DOHH2 (cell line): ENCODE data around the gene CDH4.

Experiments
- H3F3A ChIP-seq: fragments of 200-600 bp; sonication (generic), shearing (Covaris generic); 2 replicates; pipeline ENCODE4 v1.6.0; 2016; ENCODE audit warnings: antibody characterized with exemption, mild to moderate bottlenecking; ENCODE audit not compliant: control insufficient read depth, insufficient read depth
- H3K27ac ChIP-seq: fragments of 200-600 bp; sonication (generic); 2 replicates; pipeline ENCODE4 v1.5.1; 2014; ENCODE audit warnings: low read depth, mild to moderate bottlenecking, low read length, moderate library complexity
- H3K27me3 ChIP-seq: fragments of 200-600 bp; sonication (generic); 2 replicates; pipeline ENCODE4 v1.6.1; 2014; ENCODE audit warnings: mild to moderate bottlenecking, low read length, mixed read lengths; ENCODE audit not compliant: control insufficient read depth
- H3K36me3 ChIP-seq: fragments of 200-600 bp; sonication (generic); 2 replicates; pipeline ENCODE4 v1.6.1; 2014; ENCODE audit warnings: mild to moderate bottlenecking, low read length, moderate library complexity, mixed read lengths; ENCODE audit not compliant: control insufficient read depth
- H3K4me1 ChIP-seq: fragments of 200-600 bp; sonication (generic); 2 replicates; pipeline ENCODE4 v1.6.1; 2014; ENCODE audit warnings: mild to moderate bottlenecking, low read length, mixed read lengths; ENCODE audit not compliant: control insufficient read depth
- H3K4me2 ChIP-seq: fragments of 200-600 bp; sonication (generic); 2 replicates; pipeline ENCODE4 v1.6.0; 2014; ENCODE audit warnings: mild to moderate bottlenecking, low read length, moderate library complexity
- H3K4me3 ChIP-seq: fragments of 200-600 bp; sonication (generic); 2 replicates; pipeline ENCODE4 v1.5.1; 2014; ENCODE audit warnings: mild to moderate bottlenecking, low read length, mixed read lengths
- H3K79me2 ChIP-seq: fragments of 200-600 bp; sonication (generic); 2 replicates; pipeline ENCODE4 v1.6.1; 2014; ENCODE audit warnings: mild to moderate bottlenecking, low read length, mixed read lengths; ENCODE audit not compliant: control insufficient read depth
- H3K9me2 ChIP-seq: fragments of 200-600 bp; sonication (generic); replicated peaks from 2 replicates; pipeline ENCODE4 v1.6.1; 2014; ENCODE audit warnings: mild to moderate bottlenecking, low read length, mixed read lengths; ENCODE audit not compliant: control insufficient read depth
- H3K9me3 ChIP-seq: fragments of 200-600 bp; sonication (generic); 2 replicates; pipeline ENCODE4 v1.6.1; 2014; ENCODE audit warnings: antibody characterized with exemption, low read length, mixed read lengths; ENCODE audit not compliant: control insufficient read depth, insufficient read depth
- H4K20me1 ChIP-seq: fragments of 200-600 bp; sonication (generic); 2 replicates; pipeline ENCODE4 v1.6.0; 2014; ENCODE audit warnings: low read depth, mild to moderate bottlenecking, antibody characterized with exemption, low read length, moderate library complexity; ENCODE audit not compliant: control insufficient read depth, insufficient read depth
- EZH2phosphoT487 ChIP-seq: fragments of 200-600 bp; sonication (generic); IDR thresholded peaks from 2 replicates; pipeline ENCODE4 v1.6.1; 2017; ENCODE audit warnings: borderline replicate concordance, mild to moderate bottlenecking, antibody characterized with exemption, low read length, moderate library complexity, mixed read lengths
- TF ChIP-seq, protein P1 (sequence below): fragments of 200-600 bp; sonication (generic); IDR thresholded peaks from one replicate; pipeline ENCODE4 v1.5.1; 2014; ENCODE audit warnings: antibody characterized with exemption, mild to moderate bottlenecking, low read depth, low read length; ENCODE audit not compliant: poor library complexity, severe bottlenecking

CDH4 gene

DNA sequence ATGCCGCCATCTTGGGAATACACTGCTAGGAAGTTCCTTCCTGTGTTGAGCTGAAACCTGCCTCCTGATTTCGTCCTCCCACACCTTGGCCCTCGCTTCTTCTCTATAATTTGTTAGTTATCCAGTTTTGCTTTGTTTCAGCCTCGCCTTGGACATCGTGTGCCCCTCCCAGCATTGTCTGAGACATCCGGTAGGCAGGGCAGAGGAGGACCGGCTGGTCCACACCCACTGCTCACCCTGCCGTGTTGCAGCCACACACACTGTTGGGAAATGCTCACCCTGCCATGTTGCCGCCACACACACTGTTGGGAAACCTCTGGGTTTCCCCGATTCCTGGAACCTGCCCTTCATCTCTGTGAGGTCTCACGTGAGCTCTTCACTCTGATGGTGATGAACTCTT lies 105.1 kb downstream of the CDH4 start:
- H3F3A ChIP-seq: no peaks in the 10 kb centered on the region
- no peak overlapping the region for H3K4me3 ChIP-seq
- H3K9me2 ChIP-seq: no peaks in the 10 kb centered on the region
- TF ChIP-seq, protein P1, sequence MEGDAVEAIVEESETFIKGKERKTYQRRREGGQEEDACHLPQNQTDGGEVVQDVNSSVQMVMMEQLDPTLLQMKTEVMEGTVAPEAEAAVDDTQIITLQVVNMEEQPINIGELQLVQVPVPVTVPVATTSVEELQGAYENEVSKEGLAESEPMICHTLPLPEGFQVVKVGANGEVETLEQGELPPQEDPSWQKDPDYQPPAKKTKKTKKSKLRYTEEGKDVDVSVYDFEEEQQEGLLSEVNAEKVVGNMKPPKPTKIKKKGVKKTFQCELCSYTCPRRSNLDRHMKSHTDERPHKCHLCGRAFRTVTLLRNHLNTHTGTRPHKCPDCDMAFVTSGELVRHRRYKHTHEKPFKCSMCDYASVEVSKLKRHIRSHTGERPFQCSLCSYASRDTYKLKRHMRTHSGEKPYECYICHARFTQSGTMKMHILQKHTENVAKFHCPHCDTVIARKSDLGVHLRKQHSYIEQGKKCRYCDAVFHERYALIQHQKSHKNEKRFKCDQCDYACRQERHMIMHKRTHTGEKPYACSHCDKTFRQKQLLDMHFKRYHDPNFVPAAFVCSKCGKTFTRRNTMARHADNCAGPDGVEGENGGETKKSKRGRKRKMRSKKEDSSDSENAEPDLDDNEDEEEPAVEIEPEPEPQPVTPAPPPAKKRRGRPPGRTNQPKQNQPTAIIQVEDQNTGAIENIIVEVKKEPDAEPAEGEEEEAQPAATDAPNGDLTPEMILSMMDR: no peak
- TF ChIP-seq EZH2phosphoT487: no peak
- no peaks in the 10 kb centered on the region for H4K20me1 ChIP-seq
- no peaks in the 10 kb centered on the region for H3K4me1 ChIP-seq
- H3K36me3 ChIP-seq: no peaks in the 10 kb centered on the region
- no peak overlapping the region for H3K4me2 ChIP-seq
- H3K9me3 ChIP-seq: no peaks in the 10 kb centered on the region
- H3K79me2 ChIP-seq: no peaks in the 10 kb centered on the region
- no peak overlapping the region for H3K27ac ChIP-seq
- no peaks in the 10 kb centered on the region for H3K27me3 ChIP-seq

DNA sequence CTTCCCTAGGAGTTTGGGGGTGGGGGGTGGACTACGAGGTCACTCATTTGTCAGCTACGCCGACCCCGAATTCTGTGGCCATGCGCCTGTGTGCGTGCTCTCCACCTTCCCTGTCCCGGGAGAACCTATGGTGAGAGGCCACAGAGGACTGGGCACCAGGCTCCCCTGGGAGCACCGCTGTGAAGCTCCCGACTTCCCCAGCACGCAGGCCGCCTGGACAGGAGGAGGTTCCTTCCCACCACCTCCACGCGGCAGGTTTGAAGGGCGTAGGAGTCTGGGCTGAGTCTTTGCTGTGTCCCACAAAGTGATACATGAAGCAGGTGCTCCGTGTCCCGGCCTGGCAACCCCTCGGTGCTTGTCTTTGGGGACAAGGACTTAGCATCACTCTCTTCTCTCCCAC lies 107.2 kb downstream of the CDH4 start:
- Histone ChIP-seq H3K4me3 (no peak overlapping the region), H3F3A (no peaks in the 10 kb centered on the region), H3K9me2 (no peaks in the 10 kb centered on the region), H3K4me2 (no peak overlapping the region), H3K27me3 (no peaks in the 10 kb centered on the region), H3K79me2 (no peaks in the 10 kb centered on the region), H3K9me3 (no peaks in the 10 kb centered on the region), H4K20me1 (no peaks in the 10 kb centered on the region), H3K36me3 (no peaks in the 10 kb centered on the region), H3K4me1 (no peaks in the 10 kb centered on the region), H3K27ac (no peak overlapping the region)
- TF ChIP-seq, protein P1: no peak
- no peak for TF ChIP-seq EZH2phosphoT487

DNA sequence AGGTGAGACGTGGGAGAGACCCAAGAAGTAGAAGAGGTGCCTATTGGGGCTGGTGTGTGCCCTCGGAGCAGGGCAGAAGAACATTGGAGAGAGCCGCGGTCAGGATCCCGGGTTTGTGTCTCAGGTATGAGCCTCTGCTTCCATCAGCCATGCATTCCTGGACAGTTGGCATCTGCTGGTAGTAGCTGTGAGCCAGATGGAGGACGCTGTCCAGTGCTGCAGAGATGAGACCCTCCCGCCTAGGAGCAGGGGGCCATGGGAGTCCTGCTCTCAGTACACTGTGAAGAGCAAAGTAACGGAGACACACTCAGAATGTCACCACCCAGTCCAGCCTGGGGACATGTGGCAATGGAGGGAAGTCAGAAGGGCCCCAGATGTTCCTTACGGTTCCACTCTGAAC lies 108.2 kb downstream of the CDH4 start:
- H3K36me3 ChIP-seq: no peaks in the 10 kb centered on the region
- H4K20me1 ChIP-seq: no peaks in the 10 kb centered on the region
- H3K4me3 ChIP-seq: no peak overlapping the region
- no peaks in the 10 kb centered on the region for H3K27me3 ChIP-seq
- H3K9me2 ChIP-seq: no peaks in the 10 kb centered on the region
- H3K4me2 ChIP-seq: no peak overlapping the region
- H3K79me2 ChIP-seq: no peaks in the 10 kb centered on the region
- no peaks in the 10 kb centered on the region for H3K9me3 ChIP-seq
- H3K27ac ChIP-seq: no peak overlapping the region
- TF ChIP-seq, protein P1: no peak
- no peak for TF ChIP-seq EZH2phosphoT487
- H3K4me1 ChIP-seq: no peaks in the 10 kb centered on the region
- H3F3A ChIP-seq: no peaks in the 10 kb centered on the region

DNA sequence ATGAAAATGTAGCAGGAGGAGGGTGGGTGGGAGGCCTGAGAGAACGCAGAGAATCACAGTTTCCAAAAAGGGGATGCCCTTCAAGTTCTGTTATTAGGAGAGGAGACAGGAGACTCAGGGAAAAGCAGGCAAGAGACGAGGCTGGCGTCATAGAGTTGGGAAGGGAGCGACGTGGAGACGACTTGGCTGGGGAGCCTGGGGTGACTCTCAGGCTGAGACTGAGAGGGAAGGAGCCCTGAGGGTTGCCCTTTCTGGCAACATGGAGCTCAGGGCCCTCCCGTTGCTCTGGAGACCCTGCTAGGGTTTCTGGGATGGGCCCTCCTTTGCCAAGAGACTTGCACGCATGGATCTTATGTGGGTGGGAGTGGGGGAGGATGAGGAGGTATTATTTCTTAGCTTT lies 108.9 kb downstream of the CDH4 start:
- H3K27me3 ChIP-seq: no peaks in the 10 kb centered on the region
- TF ChIP-seq EZH2phosphoT487: no peak
- TF ChIP-seq, protein P1: no peak

More for the DNA sequence above, 108.9 kb downstream of the CDH4 start:
- no peak overlapping the region for H3K4me2 ChIP-seq
- H4K20me1 ChIP-seq: no peaks in the 10 kb centered on the region
- no peak overlapping the region for H3K27ac ChIP-seq
- H3K4me3 ChIP-seq: no peak overlapping the region
- H3K4me1 ChIP-seq: no peaks in the 10 kb centered on the region
- H3K79me2 ChIP-seq: no peaks in the 10 kb centered on the region
- H3F3A ChIP-seq: no peaks in the 10 kb centered on the region
- H3K36me3 ChIP-seq: no peaks in the 10 kb centered on the region
- H3K9me2 ChIP-seq: no peaks in the 10 kb centered on the region
- no peaks in the 10 kb centered on the region for H3K9me3 ChIP-seq
